Neural cell (in vitro differentiated cells): Measurements from ENCODE around the gene RNF32.

ENCODE experiments used
- EP300 ChIP-seq: fragments of 450-650 bp; conservative IDR thresholded peaks from 2 replicates; pipeline ENCODE4 v1.6.1; 2014; ENCODE audit warnings: antibody characterized with exemption, mild to moderate bottlenecking, moderate library complexity; ENCODE audit not compliant: poor library complexity, severe bottlenecking
- EZH2 ChIP-seq: fragments of 200-600, 300-800 bp; shearing (Covaris generic), sonication (generic); IDR thresholded peaks from 2 replicates; pipeline ENCODE4 v1.6.1; 2014; ENCODE audit warnings: antibody characterized with exemption, low read length, borderline replicate concordance, mild to moderate bottlenecking; ENCODE audit not compliant: insufficient read depth, poor library complexity, severe bottlenecking
- MXI1 ChIP-seq: fragments of 450-650 bp; conservative IDR thresholded peaks from 2 replicates; pipeline ENCODE4 v1.6.1; 2014; ENCODE audit warnings: antibody characterized with exemption, mild to moderate bottlenecking; ENCODE audit not compliant: poor library complexity, severe bottlenecking
- POLR2AphosphoS5 ChIP-seq: IDR thresholded peaks from 2 replicates; pipeline ENCODE4 v1.6.1; 2012
- RAD21 ChIP-seq: fragments of 450-650 bp; conservative IDR thresholded peaks from 2 replicates; pipeline ENCODE4 v1.6.1; 2014; ENCODE audit warnings: antibody characterized with exemption, mild to moderate bottlenecking, moderate library complexity
- TAF1 ChIP-seq: IDR thresholded peaks from 2 replicates; pipeline ENCODE4 v1.6.1; 2012; ENCODE audit warnings: low read depth
- TF ChIP-seq, protein P1 (sequence below): fragments of 450-650 bp; IDR thresholded peaks from 2 replicates; pipeline ENCODE4 v1.5.1; 2014; ENCODE audit warnings: antibody characterized with exemption, mild to moderate bottlenecking, moderate library complexity; ENCODE audit not compliant: poor library complexity, severe bottlenecking
- TF ChIP-seq, protein P2 (sequence below): IDR thresholded peaks from 2 replicates; pipeline ENCODE4 v1.6.1; 2012; ENCODE audit warnings: borderline replicate concordance

DNA sequence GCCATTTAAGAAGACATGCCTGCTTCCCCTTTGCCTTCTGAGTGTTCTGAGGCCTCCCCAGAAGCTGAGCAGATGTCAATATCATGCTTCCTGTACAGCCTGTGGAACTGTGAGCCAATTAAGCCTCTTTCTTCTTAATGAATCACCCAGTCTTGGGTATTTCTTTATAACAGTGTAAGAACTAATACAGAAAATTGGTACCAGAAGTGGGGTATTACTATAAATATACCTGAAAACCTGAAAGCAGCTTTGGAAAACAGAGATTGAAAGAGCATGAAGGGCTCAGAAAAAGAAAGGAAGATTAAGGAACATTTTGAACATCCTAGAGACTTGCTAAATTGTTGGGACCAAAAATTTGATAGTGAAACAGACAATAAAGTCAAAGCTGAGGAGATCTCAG, 12.0 kb upstream of the RNF32 start:
- TF ChIP-seq RAD21 = no peak
- TF ChIP-seq, protein P1, sequence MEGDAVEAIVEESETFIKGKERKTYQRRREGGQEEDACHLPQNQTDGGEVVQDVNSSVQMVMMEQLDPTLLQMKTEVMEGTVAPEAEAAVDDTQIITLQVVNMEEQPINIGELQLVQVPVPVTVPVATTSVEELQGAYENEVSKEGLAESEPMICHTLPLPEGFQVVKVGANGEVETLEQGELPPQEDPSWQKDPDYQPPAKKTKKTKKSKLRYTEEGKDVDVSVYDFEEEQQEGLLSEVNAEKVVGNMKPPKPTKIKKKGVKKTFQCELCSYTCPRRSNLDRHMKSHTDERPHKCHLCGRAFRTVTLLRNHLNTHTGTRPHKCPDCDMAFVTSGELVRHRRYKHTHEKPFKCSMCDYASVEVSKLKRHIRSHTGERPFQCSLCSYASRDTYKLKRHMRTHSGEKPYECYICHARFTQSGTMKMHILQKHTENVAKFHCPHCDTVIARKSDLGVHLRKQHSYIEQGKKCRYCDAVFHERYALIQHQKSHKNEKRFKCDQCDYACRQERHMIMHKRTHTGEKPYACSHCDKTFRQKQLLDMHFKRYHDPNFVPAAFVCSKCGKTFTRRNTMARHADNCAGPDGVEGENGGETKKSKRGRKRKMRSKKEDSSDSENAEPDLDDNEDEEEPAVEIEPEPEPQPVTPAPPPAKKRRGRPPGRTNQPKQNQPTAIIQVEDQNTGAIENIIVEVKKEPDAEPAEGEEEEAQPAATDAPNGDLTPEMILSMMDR = no peak
- TF ChIP-seq POLR2AphosphoS5 = no peak
- no peak for TF ChIP-seq EZH2
- no peak for TF ChIP-seq EP300
- no peak for TF ChIP-seq TAF1
- no peak for TF ChIP-seq MXI1
- TF ChIP-seq, protein P2, sequence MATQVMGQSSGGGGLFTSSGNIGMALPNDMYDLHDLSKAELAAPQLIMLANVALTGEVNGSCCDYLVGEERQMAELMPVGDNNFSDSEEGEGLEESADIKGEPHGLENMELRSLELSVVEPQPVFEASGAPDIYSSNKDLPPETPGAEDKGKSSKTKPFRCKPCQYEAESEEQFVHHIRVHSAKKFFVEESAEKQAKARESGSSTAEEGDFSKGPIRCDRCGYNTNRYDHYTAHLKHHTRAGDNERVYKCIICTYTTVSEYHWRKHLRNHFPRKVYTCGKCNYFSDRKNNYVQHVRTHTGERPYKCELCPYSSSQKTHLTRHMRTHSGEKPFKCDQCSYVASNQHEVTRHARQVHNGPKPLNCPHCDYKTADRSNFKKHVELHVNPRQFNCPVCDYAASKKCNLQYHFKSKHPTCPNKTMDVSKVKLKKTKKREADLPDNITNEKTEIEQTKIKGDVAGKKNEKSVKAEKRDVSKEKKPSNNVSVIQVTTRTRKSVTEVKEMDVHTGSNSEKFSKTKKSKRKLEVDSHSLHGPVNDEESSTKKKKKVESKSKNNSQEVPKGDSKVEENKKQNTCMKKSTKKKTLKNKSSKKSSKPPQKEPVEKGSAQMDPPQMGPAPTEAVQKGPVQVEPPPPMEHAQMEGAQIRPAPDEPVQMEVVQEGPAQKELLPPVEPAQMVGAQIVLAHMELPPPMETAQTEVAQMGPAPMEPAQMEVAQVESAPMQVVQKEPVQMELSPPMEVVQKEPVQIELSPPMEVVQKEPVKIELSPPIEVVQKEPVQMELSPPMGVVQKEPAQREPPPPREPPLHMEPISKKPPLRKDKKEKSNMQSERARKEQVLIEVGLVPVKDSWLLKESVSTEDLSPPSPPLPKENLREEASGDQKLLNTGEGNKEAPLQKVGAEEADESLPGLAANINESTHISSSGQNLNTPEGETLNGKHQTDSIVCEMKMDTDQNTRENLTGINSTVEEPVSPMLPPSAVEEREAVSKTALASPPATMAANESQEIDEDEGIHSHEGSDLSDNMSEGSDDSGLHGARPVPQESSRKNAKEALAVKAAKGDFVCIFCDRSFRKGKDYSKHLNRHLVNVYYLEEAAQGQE = no peak
